ENCODE measurements around the gene PGC.

Gene PGC

DNA sequence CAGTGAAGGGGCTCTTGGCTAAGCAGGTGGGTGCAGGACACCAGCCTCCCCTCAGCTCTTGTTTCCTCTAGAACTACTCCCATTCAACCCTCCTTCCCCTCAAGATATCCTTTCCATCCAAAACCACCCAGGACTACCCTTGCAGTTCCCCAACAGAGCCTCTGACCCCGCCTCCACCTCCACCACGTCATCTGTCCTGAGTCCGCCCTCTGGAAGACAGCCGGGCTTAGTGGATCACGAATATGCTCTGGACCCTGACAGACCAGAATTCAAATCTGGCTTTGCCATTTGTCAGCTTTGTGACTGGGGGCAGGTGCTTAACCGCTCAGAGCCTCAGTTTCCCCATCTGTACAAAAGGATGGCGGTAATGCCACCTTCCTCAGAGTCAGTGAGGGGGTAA is 43.2 kb downstream of the PGC start:
- TF ChIP-seq REST (IDR thresholded peaks at IDR 0.05; ENCODE audit: insufficient read depth in 1 of 2, low read depth in 2 of 2, low read length in 2 of 2) (no peak), SIN3A (IDR thresholded peaks at IDR 0.05; ENCODE audit: borderline replicate concordance, insufficient read depth, low read length) (no peak), POLR2AphosphoS5 (IDR thresholded peaks at IDR 0.05; ENCODE audit: low read depth, low read length) (no peak)

GRCh38 chr6:41702771-41703494 is 44.3 kb downstream of the PGC start:
- TF ChIP-seq SIN3A (IDR thresholded peaks at IDR 0.05; ENCODE audit: borderline replicate concordance, insufficient read depth, low read length) (no peak), REST (IDR thresholded peaks at IDR 0.05; ENCODE audit: insufficient read depth in 1 of 2, low read depth in 2 of 2, low read length in 2 of 2) (no peak), FOXP2 (optimal IDR thresholded peaks at IDR 0.05; ENCODE audit: borderline replicate concordance, extremely low read depth, extremely low read length, insufficient read depth) (no peak), TAF1 (IDR thresholded peaks at IDR 0.05; ENCODE audit: borderline replicate concordance, insufficient read depth, low read length) (no peak), POLR2AphosphoS5 (IDR thresholded peaks at IDR 0.05; ENCODE audit: low read depth, low read length) (no peak)

DNA sequence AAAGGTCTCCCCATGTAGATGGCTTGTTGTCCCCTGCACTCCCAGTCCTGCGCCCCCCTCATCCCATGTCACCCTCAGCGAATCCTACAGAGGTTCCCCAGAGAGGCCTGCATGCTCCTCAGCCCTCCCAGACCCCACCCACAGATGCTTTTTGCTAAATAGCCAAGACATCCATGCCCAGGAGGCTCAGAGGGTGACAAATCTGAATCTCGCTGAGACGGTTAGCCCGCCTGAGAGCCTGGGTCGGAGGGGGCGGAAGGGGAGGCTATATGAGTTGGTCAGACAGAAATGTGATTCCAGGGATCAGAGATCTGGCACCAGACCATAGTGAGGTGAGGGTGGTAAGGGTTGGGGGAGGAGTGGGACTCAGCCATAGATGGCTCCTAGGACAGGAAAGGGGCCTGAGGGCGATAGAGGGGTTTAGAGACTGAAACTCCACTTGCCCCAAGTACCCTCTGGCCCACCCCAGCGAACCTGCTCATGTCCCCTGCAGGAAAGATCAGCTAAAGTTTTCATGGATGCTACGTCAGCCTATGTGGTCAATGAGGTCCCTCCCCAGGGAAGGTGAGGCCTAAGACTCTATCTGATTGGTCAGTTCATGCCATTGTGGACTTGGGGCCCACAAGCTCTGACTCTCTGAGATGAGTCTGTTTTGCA is 45.0 kb downstream of the PGC start:
- TF ChIP-seq REST (IDR thresholded peaks at IDR 0.05; ENCODE audit: insufficient read depth in 1 of 2, low read depth in 2 of 2, low read length in 2 of 2) (no peak), TAF1 (IDR thresholded peaks at IDR 0.05; ENCODE audit: borderline replicate concordance, insufficient read depth, low read length) (no peak), POLR2AphosphoS5 (IDR thresholded peaks at IDR 0.05; ENCODE audit: low read depth, low read length) (no peak), FOXP2 (optimal IDR thresholded peaks at IDR 0.05; ENCODE audit: borderline replicate concordance, extremely low read depth, extremely low read length, insufficient read depth) (no peak), SIN3A (IDR thresholded peaks at IDR 0.05; ENCODE audit: borderline replicate concordance, insufficient read depth, low read length) (no peak)

DNA sequence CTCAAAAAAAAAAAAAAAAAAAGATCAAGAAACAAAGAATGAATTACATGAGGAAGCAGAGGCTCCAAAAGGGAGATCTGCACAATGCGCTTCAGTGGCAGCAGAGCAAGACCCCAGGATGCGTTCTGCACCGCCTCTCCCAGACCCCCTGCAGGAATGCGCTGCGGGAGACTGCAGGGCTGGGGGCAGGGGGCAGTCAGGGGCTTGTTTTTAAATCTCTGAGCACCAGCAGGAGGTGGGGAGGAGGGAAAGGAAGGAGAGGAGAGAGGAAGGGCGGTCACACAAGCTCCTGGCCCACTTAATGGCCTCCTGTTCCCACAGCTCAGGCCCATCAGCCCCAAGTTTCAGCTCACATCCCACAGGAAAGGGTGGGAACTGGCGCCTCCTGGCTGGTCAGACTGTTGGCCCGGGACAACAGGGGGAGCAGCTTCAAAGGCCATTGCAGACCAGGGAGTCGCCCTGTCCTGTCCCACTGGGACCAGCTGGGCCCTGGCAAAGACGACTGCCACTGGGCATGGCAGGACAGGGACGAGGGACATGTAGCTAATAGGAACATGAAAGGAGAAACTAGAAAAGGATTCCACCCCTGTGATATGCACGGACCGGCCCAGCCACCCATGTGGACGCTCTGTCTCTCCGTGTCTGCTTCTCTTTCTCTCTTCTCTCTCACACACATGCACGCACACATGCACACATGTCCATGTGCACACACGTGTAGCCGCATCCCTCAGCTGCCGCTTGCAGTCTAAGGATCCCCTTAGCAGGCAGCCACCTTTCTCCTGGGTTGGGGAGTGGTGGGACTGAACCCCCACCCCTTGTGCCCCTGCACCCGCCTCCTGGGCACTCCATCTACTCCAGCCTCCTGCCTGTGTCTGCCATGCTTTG is 46.5 kb downstream of the PGC start:
- TF ChIP-seq FOXP2 (optimal IDR thresholded peaks at IDR 0.05; ENCODE audit: borderline replicate concordance, extremely low read depth, extremely low read length, insufficient read depth) (no peak), TAF1 (IDR thresholded peaks at IDR 0.05; ENCODE audit: borderline replicate concordance, insufficient read depth, low read length) (no peak), SIN3A (IDR thresholded peaks at IDR 0.05; ENCODE audit: borderline replicate concordance, insufficient read depth, low read length) (no peak), POLR2AphosphoS5 (IDR thresholded peaks at IDR 0.05; ENCODE audit: low read depth, low read length) (no peak), REST (IDR thresholded peaks at IDR 0.05; ENCODE audit: insufficient read depth in 1 of 2, low read depth in 2 of 2, low read length in 2 of 2) (no peak)

Measured in PFSK-1 (cell line).